ENCODE measurements around the gene GMNN. TPM values are rescaled to one million over a fixed set of nuclear protein-coding genes. Genes with fewer than 3 reads are reported as not detected.
"Not testable (repeated sequence)": the region's sequence is repeated elsewhere in the genome, so short reads cannot be mapped to it uniquely, and the experiment has no call there.

Gene GMNN
- polyA plus RNA-seq, 5 donors, result 31.3 to 50.7 (median 41.3) TPM

DNA sequence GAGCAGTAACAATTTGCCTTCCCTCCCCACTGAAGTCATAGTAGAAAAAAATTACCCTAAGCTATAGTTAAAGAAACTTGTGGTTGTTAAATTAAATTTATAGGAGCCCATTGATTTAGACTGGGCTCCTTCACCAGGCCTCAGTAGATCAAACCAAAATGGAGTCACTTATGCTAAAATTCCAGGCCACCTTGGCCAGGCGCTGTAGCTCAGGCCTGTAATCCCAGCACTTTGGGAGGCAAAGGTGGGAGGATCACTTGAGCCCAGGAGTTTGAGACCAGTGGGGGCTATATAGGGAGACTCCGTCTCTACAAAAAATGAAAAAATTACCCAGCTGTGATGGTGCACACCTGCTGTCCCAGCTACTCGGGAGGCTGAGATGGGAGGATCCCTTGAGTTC lies 15.0 kb upstream of the GMNN start:
- no peak for DNase-seq

DNA sequence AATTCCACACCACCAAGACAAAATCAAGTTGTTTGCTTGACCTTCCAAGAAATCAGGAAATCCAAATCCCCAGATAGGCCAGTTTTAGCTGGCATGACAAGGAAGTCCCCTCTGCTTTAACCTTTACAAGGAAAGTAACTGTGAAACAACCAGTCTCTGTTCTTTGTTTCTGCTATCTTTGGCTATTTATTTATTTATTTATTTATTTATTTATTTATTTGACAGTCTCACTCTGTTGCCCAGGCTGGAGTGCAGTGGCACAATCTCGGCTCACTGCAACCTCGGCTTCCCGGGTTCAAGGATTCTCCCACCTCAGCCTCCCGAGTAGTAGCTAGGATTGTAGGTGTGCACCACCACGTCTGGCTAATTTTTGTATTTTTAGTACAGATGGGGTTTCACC lies 14.5 kb upstream of the GMNN start:
- DNase-seq, result no peak

DNA sequence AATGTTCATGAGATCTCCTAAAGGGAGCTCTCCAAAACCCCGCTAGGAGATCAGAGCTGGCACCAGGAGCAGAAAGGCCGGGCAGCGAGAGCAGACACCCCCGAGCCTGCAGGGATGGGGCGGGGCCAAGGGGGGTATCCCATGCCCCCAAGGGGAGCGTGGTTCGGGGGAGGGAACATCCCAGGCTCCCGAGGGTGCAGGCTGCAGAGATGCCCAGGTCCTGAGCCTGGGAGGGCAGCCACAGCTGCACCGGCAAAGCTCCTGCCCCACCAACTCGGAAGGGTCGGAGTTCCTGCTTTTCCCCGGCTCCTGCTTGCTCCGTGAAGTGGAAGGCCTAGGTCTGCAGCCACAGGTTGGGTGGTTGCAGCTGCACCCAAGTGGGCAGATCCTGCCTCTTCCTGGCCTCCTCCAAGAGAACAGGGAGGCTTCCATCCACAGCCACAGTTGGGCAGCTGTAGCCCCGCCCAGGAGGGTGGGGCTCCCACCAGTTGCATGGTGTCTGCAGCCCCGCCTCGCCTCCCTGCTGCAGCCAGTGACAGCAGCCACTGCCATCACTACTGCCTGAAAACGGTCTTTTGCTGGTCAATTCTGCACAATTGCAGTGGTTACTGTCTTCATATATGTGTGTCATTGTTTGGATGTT lies 13.4 kb upstream of the GMNN start:
- DNase-seq, result no peak

DNA sequence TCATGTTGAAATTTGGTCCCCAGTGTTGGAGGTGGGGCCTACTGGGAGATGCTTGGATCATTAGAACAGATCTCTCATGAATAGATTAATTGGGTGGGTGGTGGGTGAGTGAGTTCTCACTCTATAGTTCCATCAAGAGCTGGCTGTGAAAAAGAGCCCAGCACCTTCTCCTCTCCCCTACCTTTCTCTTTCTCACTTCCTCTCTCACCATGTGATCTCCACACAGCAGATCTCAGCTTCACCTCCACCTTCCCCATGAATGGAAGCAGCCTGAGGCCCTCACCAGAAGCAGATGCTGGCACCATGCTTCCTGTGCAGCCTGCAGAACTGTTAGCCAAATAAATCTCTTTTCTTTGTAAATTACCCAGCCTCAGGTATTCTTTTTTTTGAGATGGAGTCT lies 12.9 kb upstream of the GMNN start:
- DNase-seq, result no peak

DNA sequence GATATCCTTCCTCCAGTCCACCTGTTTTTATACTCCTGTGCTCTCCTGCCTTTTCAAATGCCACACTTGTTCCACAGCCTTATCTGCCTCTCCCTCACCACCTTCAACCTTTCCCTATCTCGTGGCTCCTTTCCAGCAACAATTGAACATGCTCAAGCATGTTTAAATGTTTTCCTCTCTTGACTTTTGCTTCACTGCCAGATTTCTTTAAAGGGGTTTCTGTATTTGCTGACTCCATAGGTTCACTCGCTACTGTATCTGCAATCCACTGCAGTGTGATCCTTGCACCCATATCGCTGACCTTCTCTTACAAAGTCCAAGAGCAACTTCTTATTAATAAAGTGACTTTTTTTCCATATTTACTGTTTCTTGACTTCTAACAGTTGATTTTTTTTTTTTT lies 11.2 kb upstream of the GMNN start:
- DNase-seq, result peak; percentile 43 to 46

DNA sequence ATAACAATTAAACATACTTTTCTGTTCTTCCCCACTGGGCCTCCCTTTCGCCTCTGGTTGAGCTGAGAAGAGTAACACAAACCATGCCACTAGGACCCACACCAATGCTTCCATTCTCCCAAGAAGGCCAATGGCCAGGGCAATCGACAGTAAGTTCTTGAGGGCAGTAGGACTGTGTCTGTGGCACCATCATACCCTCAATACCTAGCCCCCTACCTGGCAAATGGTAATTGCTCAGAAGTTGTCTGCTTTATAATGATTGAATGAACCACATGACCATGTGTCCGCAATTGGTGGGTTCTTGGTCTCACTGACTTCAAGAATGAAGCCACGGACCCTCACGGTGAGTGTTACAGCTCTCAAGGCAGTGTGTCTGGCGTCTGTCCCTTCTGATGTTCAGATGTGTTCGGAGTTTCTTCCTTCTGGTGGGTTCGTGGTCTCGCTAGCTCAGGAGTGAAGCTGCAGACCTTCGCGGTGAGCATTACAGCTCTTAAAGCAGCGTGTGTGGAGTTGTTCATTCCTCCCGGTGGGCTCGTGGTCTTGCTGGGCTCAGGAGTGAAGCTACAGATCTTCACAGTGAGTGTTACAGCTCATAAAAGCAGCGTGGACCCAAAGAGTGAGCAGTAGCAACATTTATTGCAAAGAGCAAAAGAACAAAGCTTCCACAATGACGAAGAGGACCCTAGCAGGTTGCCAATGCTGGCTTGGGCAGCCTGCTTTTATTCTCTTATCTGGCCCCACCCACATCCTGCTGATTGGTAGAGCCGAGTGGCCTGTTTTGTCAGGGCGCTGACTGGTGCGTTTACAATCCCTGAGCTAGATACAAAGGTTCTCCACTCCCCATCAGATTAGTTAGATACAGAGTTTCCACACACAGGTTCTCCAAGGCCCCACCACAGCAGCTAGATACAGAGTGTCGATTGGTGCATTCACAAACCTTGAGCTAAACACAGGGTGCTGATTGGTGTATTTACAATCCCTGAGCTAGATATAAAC lies 9.6 kb upstream of the GMNN start:
- DNase-seq, result not testable (repeated sequence)

DNA sequence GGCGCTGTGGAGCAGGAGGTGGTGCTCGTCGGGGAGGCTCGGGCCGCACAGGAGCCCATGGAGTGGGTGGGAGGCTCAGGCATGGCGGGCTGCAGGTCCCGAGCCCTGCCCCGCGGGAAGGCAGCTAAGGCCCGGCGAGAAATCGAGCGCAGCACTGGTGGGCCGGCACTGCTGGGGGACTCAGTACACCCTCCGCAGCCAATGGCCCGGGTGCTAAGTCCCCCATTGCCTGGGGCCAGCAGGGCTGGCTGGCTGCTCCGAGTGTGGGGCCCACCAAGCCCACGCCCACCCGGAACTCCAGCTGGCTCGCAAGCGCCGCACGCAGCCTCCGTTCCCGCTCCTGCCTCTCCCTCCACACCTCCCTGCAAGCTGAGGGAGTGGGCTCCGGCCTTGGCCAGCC lies 8.8 kb upstream of the GMNN start:
- not testable (repeated sequence) for DNase-seq

DNA sequence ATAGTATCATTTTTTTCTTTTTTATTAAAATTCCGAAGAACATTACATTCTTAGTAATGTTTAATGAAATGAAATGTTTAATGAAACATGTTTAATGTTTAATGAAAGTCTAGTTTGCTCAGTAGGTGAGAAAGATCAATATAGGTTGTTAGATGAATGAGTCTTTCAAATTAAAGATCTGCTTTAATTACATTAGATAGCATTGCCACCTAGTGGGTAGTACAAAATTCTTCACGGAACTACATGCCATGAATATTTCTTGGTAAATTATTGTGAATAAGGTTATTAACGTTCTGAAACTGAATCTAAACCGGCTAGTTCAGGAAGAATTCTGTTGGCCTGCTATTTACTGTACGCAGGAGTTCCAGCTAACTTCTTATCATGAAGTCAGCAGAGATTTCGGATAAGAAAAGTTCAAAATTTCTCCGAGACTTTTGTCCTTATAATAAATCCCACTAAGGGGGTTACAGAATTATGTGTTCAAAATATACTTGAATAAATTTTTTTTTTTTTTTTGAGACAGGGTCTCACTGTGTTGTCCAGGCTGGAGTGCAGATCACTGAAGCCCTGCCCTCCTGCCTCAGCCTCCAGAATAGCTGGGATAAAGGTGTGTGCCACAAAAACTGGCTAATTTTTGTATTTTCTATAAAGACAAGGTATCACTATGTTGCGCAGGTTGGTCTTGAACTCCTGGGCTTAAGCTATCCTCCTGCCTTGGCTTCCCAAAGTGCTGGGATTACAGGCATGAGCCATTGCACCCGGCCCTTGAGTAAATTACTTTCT lies 7.9 kb upstream of the GMNN start:
- DNase-seq, result no peak

DNA sequence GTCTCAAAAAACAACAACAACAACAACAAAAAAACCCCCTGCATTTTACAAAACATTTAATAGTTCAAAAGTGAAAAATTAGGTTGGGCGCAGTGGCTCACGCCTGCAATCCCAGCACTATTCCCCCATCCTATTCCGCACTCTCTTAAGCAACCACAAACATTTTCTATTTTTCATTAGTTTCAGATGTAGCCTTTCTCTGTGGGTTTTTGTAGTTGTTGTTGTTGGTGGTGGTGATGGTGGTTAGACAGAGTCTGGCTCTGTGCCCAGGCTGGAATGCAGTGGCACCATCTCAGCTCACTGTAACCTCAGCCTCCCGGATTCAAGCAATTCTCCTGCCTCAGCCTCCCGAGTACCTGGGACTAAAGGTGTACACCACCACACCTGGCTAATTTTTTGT lies 6.4 kb upstream of the GMNN start:
- DNase-seq, result no peak

DNA sequence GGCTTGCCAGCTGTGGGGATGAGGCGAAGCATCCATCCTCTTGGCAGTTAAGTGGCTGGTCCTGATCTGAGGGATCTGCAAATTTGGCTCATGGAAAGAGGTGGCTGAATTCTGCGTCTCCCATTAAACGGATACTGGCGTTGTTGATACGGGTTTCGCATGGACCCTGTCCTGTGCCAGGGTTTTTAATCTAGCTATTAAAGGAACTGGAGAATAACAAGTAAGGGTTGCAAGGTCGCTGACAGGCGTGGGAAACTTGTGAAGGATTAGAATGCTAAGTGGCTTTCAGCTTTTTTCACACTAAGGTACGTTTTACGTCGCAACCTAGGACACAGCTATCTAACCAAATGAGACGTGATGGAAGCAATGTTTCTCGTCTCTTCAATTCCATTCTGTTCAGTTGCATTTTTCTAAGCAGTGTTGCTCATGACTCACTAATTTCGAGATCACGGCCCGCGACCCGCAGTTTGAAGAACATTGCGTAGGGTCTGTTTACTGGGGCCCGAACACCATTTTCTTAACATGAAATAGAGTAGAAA lies 852 bp downstream of the GMNN start:
- DNase-seq, result no peak

DNA sequence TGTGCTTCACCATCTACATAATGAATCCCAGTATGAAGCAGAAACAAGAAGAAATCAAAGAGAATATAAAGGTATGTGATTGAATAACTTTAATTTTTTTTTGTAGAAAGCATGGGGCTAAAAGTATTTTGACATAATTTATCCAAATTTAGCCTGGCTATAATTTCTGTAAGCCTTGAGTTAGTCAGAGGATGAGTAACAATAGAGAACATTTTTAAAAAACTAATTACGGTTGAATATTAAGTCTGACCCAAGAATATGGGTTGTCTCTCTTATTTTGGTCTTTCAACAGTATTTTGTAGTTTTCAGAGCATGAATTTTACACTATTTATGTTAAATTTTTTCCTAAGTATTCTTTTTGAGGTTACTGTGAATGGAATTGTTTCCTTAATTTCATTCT lies 2.5 kb downstream of the GMNN start:
- no peak for DNase-seq

DNA sequence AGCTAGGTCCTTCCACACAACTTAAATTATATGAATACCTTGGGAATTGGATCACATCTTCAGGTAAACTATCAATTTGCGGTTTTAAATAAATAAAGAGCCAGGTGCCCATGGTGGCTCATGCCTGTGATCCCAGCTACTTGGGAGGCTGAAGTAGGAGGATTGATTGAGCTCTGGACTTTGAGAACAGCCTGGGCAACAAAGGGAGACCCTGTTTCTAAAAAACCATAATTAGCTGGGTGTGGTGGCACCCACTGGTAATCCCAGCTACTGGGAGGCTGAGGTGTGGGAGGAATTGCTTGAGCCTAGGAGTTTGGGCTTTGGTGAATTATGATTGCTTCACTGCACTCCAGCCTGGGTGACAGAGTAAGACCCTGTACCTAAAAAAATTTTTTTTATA lies 3.4 kb downstream of the GMNN start:
- DNase-seq, result no peak

DNA sequence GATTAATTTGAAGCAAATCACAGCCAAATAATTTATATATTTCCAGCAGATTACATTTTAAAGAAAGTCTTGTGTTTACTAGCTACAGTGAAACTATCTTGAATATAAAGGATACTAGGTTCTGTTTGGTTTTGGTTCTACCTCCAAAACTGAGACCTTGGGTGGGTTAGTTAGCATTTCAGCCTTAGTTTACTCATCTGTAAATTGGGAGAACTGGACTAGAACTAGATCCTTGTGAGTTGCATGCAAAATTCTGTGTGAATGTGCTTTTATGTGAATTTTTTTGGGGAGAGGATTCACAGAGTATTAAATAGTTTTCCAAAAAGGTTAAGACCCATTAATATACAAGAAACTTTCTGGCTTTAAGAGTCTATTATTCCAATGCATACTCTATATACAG lies 4.1 kb downstream of the GMNN start:
- no peak for DNase-seq

DNA sequence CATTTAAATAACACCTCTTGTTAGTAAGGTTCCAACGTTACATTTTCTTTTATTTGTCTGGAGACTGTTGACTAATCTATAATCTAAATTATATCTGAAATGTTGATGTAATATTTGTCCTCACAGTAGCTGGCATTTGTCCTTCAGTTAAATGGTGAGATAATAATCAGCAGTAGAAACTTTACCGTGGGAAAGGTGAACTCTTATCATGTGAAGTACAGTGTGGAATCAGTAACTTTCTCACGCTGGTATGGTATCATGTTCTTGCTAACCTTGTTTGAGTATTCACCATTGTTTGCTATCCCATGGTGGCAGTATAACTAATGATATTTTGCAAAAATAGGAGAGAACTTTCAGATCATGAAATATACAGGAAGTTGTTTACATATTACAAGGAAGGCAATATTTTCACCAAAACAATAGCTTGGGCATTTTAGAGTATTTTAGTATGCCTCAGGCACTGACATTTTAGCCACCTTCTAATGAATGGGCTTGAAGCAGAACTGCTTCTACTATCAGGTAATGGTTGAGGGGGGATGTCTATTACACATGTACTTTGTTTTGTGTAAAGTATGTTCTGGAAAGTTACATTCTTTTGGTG lies 4.8 kb downstream of the GMNN start:
- DNase-seq, result no peak

DNA sequence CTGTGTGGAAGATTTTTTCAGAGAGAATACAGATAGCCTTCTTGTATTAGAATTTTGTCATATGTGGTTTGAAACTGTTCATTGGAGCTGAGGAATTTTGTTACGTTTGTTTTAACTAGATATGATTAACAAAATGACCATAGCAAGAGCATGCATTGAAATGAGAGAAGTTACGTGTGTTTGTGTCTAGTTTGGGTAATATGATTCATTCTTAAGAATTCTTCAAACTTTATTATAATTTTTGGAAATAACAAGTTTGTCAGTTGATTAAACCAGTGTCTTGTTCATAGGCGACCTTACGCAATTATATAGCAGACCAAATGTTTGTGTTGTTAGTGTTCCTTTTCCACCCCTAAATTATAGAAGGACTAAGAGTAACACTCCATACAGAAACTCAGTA lies 5.5 kb downstream of the GMNN start:
- no peak for DNase-seq

DNA sequence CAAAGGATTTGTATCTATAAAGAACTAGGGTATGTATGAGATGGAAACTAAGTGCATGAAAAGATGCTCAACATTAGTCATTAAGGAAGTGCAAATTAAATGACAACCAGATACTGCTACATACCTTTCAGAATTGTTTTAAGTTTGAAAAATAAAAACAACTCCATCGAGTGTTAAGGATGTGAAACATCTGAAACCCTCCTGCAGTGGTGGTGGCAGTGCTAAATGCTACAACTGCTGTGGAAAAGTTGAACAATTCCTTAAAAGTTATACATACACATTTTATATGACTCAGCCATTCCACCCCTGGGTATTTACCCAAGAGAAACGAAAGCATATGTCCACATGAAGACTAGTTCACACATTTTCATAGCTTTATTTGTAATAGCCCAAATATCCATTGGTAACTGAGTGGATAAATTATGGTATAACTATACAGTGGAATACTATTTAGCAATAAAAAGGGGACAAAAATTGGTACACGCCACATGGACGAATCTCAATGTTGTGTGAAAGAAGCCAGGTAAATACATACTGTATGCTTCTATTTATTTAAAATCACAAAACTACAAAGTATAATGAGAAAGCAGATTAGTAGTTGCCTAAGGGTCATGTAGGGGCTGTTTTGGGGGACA lies 13.4 kb downstream of the GMNN start:
- no peak for DNase-seq

DNA sequence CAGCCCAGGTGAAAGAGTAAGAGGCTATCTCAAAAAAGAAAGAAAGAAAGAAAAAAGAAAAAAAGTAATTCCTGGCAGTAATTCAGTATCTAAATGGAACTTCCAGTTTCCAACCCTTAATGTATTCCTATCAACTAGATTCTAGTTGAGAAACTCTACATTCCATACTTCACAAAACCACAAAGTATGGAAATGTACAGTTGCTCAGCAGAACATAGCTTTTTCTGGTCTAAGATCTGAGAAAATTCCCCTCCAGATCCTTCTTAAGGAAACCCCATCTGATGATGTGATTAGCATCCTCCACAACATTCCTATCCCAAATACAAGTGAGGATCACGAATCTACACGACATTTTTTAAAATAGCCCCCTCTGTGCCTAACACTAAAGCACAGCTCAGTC lies 20.4 kb downstream of the GMNN start:
- DNase-seq, result no peak

DNA sequence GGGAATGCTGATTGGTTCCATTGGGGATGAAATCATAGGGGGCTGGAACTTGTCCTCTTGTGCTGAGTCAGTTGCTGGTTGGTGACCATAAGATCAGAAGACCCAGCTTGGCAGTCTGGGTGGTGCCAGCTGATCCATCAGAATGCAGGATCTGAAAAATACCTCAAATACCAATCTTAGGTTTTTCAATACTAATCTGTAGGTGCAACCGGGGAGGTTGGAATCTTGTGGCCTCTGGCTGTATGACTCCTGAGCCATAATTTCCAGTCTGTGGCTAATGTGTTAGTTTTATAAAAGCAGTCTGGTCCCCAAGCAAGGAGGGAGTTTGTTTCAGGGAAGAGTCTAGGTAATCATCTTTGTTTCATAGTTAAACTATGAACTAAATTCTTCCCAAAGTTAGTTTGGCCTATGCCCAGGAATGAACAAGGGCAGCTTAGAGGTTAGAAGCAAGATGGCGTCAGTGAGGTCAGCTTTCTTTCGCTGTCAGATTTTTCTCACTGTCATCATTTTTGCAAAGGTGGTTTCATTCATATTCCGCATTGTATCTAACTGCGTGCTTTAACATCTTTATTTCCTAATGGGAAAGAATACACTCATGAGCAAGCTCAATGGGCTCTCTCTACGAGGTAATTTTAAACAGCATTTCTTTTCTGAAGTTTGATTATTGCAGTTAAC lies 22.0 kb downstream of the GMNN start:
- no peak for DNase-seq

DNA sequence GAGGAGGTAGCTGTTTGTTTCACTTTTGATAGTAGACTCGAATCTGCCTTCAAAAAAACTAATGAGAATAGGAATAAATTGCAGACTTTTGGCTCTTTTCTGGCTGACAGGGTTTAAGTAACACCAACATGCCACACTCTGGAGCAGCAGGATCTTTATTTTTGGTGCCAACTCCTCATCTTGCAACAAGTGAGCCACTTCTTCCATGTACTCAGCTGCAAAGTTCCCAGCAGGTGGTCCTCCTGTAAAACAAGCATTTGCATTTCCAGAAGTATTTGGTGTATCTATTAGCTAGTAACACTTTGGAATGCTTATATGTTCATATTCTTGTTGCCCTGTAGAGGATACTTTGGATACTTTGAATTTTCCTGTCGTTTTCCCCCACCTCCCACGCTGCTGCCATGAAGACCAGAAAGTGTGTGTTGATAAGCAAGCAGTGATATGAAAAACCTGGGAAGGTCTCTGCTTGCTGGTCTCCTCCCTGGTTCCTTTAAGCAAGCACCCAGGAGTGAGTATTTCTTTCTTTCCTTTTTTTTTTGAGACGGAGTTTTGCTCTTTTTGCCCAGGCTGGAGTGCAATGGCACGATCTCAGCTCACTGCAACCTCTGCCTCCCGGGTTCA lies 23.0 kb downstream of the GMNN start:
- DNase-seq, result no peak
